HepG2 (cell line): ENCODE measurements around the gene PDIA6. TPM values are rescaled to one million over a fixed set of nuclear protein-coding genes. Genes with fewer than 3 reads are reported as not detected.

Experiments used
- ARNT ChIP-seq: fragments of 450-650 bp; IDR thresholded peaks from 2 replicates; pipeline ENCODE4 v1.6.1; 2017
- DNMT1 ChIP-seq: sonication (generic); formaldehyde crosslinking; IDR thresholded peaks from 2 replicates; pipeline ENCODE4 v1.5.1; 2020; ENCODE audit warnings: mild to moderate bottlenecking, missing genetic modification reagents
- PBX3 ChIP-seq: sonication (generic); formaldehyde crosslinking; IDR thresholded peaks from 2 replicates; pipeline ENCODE4 v1.8.1; 2023; ENCODE audit warnings: missing genetic modification reagents, inconsistent platforms, borderline replicate concordance
- PPARG ChIP-seq: conservative IDR thresholded peaks from 2 replicates; pipeline ENCODE4 v1.6.1; 2016; ENCODE audit warnings: missing biosample characterization, missing genetic modification reagents
- SIX4 ChIP-seq: sonication (generic); formaldehyde crosslinking; IDR thresholded peaks from 2 replicates; pipeline ENCODE4 v1.4.0; 2020; ENCODE audit warnings: missing genetic modification reagents
- SP5 ChIP-seq: IDR thresholded peaks from 2 replicates; pipeline ENCODE4 v1.6.1; 2016; ENCODE audit warnings: low read depth, borderline replicate concordance
- STAG1 ChIP-seq: sonication (generic); formaldehyde crosslinking; IDR thresholded peaks from 2 replicates; pipeline ENCODE4 v1.4.0; 2020; ENCODE audit warnings: missing genetic modification reagents
- TBP ChIP-seq: sonication (generic); formaldehyde crosslinking; IDR thresholded peaks from 2 replicates; pipeline ENCODE4 v1.5.0; 2020; ENCODE audit warnings: missing genetic modification reagents
- TBX3 ChIP-seq: fragments of 450-650 bp; IDR thresholded peaks from 2 replicates; pipeline ENCODE4 v1.6.1; 2017; ENCODE audit warnings: antibody characterized with exemption, mild to moderate bottlenecking, inconsistent platforms, borderline replicate concordance
- ZBTB42 ChIP-seq: sonication (generic); formaldehyde crosslinking; IDR thresholded peaks from 2 replicates; pipeline ENCODE4 v1.5.0; 2020; ENCODE audit warnings: mild to moderate bottlenecking, missing genetic modification reagents
- ZNF101 ChIP-seq: sonication (generic); formaldehyde crosslinking; IDR thresholded peaks from 2 replicates; pipeline ENCODE4 v1.4.0; 2020; ENCODE audit warnings: mild to moderate bottlenecking, low read depth, missing genetic modification reagents, borderline replicate concordance
- ZNF30 ChIP-seq: sonication (generic); formaldehyde crosslinking; IDR thresholded peaks from 2 replicates; pipeline ENCODE4 v1.5.0; 2020; ENCODE audit warnings: mild to moderate bottlenecking, missing genetic modification reagents
- ZNF530 ChIP-seq: sonication (generic); formaldehyde crosslinking; IDR thresholded peaks from 2 replicates; pipeline ENCODE4 v1.5.0; 2020; ENCODE audit warnings: low read depth, mild to moderate bottlenecking, missing genetic modification reagents
- ZNF558 ChIP-seq: sonication (generic); formaldehyde crosslinking; IDR thresholded peaks from 2 replicates; pipeline ENCODE4 v1.9.0; 2022; ENCODE audit warnings: mild to moderate bottlenecking, missing genetic modification reagents, borderline replicate concordance
- ZNF569 ChIP-seq: sonication (generic); formaldehyde crosslinking; IDR thresholded peaks from 2 replicates; pipeline ENCODE4 v1.5.0; 2020; ENCODE audit warnings: mild to moderate bottlenecking, missing genetic modification reagents, moderate library complexity, borderline replicate concordance
- ZNF570 ChIP-seq: sonication (generic); formaldehyde crosslinking; IDR thresholded peaks from 2 replicates; pipeline ENCODE4 v1.4.0; 2020; ENCODE audit warnings: mild to moderate bottlenecking, missing genetic modification reagents, borderline replicate concordance
- ZNF576 ChIP-seq: sonication (generic); formaldehyde crosslinking; IDR thresholded peaks from 2 replicates; pipeline ENCODE4 v1.4.0; 2020; ENCODE audit warnings: mild to moderate bottlenecking, missing genetic modification reagents
- ZNF598 ChIP-seq: sonication (generic); formaldehyde crosslinking; IDR thresholded peaks from 2 replicates; pipeline ENCODE4 v1.5.1; 2020; ENCODE audit warnings: mild to moderate bottlenecking, missing genetic modification reagents, borderline replicate concordance
- ZNF75D ChIP-seq: sonication (generic); formaldehyde crosslinking; IDR thresholded peaks from 2 replicates; pipeline ENCODE4 v1.8.1; 2023; ENCODE audit warnings: missing genetic modification reagents, mild to moderate bottlenecking, borderline replicate concordance
- ZNF850 ChIP-seq: sonication (generic); formaldehyde crosslinking; conservative IDR thresholded peaks from 2 replicates; pipeline ENCODE4 v1.9.0; 2021; ENCODE audit warnings: mild to moderate bottlenecking, missing genetic modification reagents
- ZSCAN22 ChIP-seq: sonication (generic); formaldehyde crosslinking; IDR thresholded peaks from 2 replicates; pipeline ENCODE4 v1.4.0; 2020; ENCODE audit warnings: mild to moderate bottlenecking, missing genetic modification reagents
- polyA plus RNA-seq, 8 experiments: library from polyadenylated mRNA; depleted of rRNA in 3 of 8; stranded (reverse) in 7 of 8; unstranded in 1 of 8; fragments of >200 nt; fragmentation: Illumina TruSeq in 4 of 8; extraction: Trizol in 4 of 8; gene quantifications; 2 replicates each; pipeline versions ENCODE4 v1.2.1 to v1.2.3, GENCODE V29; 2011 to 2016; ENCODE audit warnings: low read depth in 4 of 8, missing spikeins in 1 of 8, mixed read lengths in 1 of 8; ENCODE audit not compliant: insufficient read depth in 1 of 8
- total RNA-seq, 5 experiments: library from RNA; depleted of rRNA; stranded (reverse); fragments of >200 nt; fragmentation: Illumina TruSeq; extraction: Trizol; gene quantifications; 2 replicates each; pipeline ENCODE4 v1.2.3, GENCODE V29; 2016; ENCODE audit warnings: low read depth in 1 of 5
- TF ChIP-seq, protein P1 (sequence below): IDR thresholded peaks from 2 replicates; pipeline ENCODE4 v1.6.1; 2012; ENCODE audit warnings: inconsistent platforms
- TF ChIP-seq, protein P2 (sequence below): sonication (generic); formaldehyde crosslinking; IDR thresholded peaks from 2 replicates; pipeline ENCODE4 v1.4.0; 2020; ENCODE audit warnings: mild to moderate bottlenecking, missing genetic modification reagents
- TF ChIP-seq, protein P3 (sequence below): sonication (generic); formaldehyde crosslinking; IDR thresholded peaks from 2 replicates; pipeline ENCODE4 v1.5.0; 2020; ENCODE audit warnings: missing genetic modification reagents, mild to moderate bottlenecking, borderline replicate concordance
- TF ChIP-seq, protein P4 (sequence below): sonication (generic); formaldehyde crosslinking; conservative IDR thresholded peaks from 2 replicates; pipeline ENCODE4 v1.8.0; 2022; ENCODE audit warnings: missing genetic modification reagents

Gene PDIA6
- total and polyA plus RNA-seq, 2 of the 13 experiments (the other 11 are each of a cell fraction or from before 2014, with no cell fraction given): 586 to 642 TPM

- TF ChIP-seq STAG1 (CRISPR knock-in tag) (peak; percentile 97), DNMT1 (CRISPR knock-in tag) (no peak), ZNF576 (no peak), ZNF598 (CRISPR knock-in tag) (peak; percentile 63; the same call in 1 of the 2 replicates), ARNT (no peak), SP5 (CRISPR knock-in tag) (no peak), ZBTB42 (CRISPR knock-in tag) (no peak), ZNF558 (CRISPR knock-in tag) (no peak), ZSCAN22 (CRISPR knock-in tag) (no peak), ZNF75D (CRISPR knock-in tag) (no peak), PPARG (no peak), ZNF30 (CRISPR knock-in tag) (no peak), TBP (no peak), ZNF850 (CRISPR knock-in tag) (no peak), SIX4 (CRISPR knock-in tag) (no peak), ZNF569 (CRISPR knock-in tag) (no peak), TBX3 (no peak), ZNF101 (CRISPR knock-in tag) (peak; percentile 55; the same call in 1 of the 2 replicates), PBX3 (no peak), ZNF570 (no peak), ZNF530 (CRISPR knock-in tag) (no peak)
- TF ChIP-seq, protein P1, sequence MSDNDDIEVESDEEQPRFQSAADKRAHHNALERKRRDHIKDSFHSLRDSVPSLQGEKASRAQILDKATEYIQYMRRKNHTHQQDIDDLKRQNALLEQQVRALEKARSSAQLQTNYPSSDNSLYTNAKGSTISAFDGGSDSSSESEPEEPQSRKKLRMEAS: no peak; the same call in 1 of the 2 replicates
- TF ChIP-seq, protein P2, sequence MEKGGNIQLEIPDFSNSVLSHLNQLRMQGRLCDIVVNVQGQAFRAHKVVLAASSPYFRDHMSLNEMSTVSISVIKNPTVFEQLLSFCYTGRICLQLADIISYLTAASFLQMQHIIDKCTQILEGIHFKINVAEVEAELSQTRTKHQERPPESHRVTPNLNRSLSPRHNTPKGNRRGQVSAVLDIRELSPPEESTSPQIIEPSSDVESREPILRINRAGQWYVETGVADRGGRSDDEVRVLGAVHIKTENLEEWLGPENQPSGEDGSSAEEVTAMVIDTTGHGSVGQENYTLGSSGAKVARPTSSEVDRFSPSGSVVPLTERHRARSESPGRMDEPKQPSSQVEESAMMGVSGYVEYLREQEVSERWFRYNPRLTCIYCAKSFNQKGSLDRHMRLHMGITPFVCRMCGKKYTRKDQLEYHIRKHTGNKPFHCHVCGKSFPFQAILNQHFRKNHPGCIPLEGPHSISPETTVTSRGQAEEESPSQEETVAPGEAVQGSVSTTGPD (CRISPR knock-in tag): no peak
- TF ChIP-seq, protein P3, sequence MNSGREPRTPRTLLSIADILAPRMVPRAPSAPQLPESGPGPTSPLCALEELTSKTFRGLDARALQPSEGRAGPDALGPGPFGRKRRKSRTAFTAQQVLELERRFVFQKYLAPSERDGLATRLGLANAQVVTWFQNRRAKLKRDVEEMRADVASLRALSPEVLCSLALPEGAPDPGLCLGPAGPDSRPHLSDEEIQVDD (CRISPR knock-in tag): no peak
- TF ChIP-seq, protein P4, sequence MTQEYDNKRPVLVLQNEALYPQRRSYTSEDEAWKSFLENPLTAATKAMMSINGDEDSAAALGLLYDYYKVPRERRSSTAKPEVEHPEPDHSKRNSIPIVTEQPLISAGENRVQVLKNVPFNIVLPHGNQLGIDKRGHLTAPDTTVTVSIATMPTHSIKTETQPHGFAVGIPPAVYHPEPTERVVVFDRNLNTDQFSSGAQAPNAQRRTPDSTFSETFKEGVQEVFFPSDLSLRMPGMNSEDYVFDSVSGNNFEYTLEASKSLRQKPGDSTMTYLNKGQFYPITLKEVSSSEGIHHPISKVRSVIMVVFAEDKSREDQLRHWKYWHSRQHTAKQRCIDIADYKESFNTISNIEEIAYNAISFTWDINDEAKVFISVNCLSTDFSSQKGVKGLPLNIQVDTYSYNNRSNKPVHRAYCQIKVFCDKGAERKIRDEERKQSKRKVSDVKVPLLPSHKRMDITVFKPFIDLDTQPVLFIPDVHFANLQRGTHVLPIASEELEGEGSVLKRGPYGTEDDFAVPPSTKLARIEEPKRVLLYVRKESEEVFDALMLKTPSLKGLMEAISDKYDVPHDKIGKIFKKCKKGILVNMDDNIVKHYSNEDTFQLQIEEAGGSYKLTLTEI (CRISPR knock-in tag): no peak
Observed at GRCh38 chr2:10835052-10835970, 22.7 kb upstream of the PDIA6 start (continued).
